Mesothelial cell of epicardium (in vitro differentiated cells): ENCODE measurements around the gene ROR2. TPM values are rescaled to one million over a fixed set of nuclear protein-coding genes. Genes with fewer than 3 reads are reported as not detected.
A peak's percentile ranks its signal among the peaks of the same experiment; 100 is the strongest.

Experiments
- DNase-seq, 2 experiments: peaks; one replicate each; pipeline ENCODE4 v3.0.0; 2021; ENCODE audit warnings: low spot score in 2 of 2; ENCODE audit not compliant: unreplicated experiment in 2 of 2
- H3K27ac Mint-ChIP-seq: 2 replicates; pipeline ENCODE4 v1.8.0; 2021; ENCODE audit warnings: mixed read lengths
- H3K27me3 Mint-ChIP-seq: 2 replicates; pipeline ENCODE4 v1.8.0; 2021; ENCODE audit warnings: low read depth, mixed read lengths
- H3K36me3 Mint-ChIP-seq: 2 replicates; pipeline ENCODE4 v1.8.0; 2021; ENCODE audit warnings: mixed read lengths
- H3K4me1 Mint-ChIP-seq: 2 replicates; pipeline ENCODE4 v1.8.0; 2021; ENCODE audit warnings: mixed read lengths
- H3K4me3 Mint-ChIP-seq: 2 replicates; pipeline ENCODE4 v1.8.0; 2021; ENCODE audit warnings: mild to moderate bottlenecking, moderate library complexity, mixed read lengths
- H3K9me3 Mint-ChIP-seq: 2 replicates; pipeline ENCODE4 v1.8.0; 2021; ENCODE audit warnings: mixed read lengths
- CTCF ChIP-seq: fragments of 200-600 bp; sonication (generic); IDR thresholded peaks from one replicate; pipeline ENCODE4 v1.5.0; 2021; ENCODE audit warnings: antibody characterized with exemption; ENCODE audit not compliant: unreplicated experiment
- total RNA-seq: library from RNA; stranded (reverse); gene quantifications from 3 replicates; pipeline ENCODE4 v1.2.1, GENCODE V29; 2021

ROR2 gene
- total RNA-seq, 1 donor from 2014 or later = 41.0 TPM

GRCh38 chr9:91807643-91808246, 142.3 kb downstream of the ROR2 start:
- DNase-seq = peak in 1 of 2 experiments; percentile 29

GRCh38 chr9:91805031-91805430, 145.0 kb downstream of the ROR2 start:
- H3K9me3 Mint-ChIP-seq = no peaks in the 10 kb centered on the region
- TF ChIP-seq CTCF = no peak
- H3K4me1 Mint-ChIP-seq = peaks cover 26% of the 10 kb centered on the region
- no peaks in the 10 kb centered on the region for H3K27me3 Mint-ChIP-seq
- DNase-seq = peak in 1 of 2 experiments; percentile 28
- H3K4me3 Mint-ChIP-seq = no peak overlapping the region
- H3K27ac Mint-ChIP-seq = no peak overlapping the region
- H3K36me3 Mint-ChIP-seq = peaks cover 2% of the 10 kb centered on the region

More at GRCh38 chr9:91807643-91808246, 142.3 kb downstream of the ROR2 start:
- H3K4me3 Mint-ChIP-seq = no peak overlapping the region
- H3K9me3 Mint-ChIP-seq = no peaks in the 10 kb centered on the region
- no peaks in the 10 kb centered on the region for H3K27me3 Mint-ChIP-seq
- H3K27ac Mint-ChIP-seq = no peak overlapping the region
- peaks cover 2% of the 10 kb centered on the region for H3K36me3 Mint-ChIP-seq
- peaks cover 35% of the 10 kb centered on the region for H3K4me1 Mint-ChIP-seq
- no peak for TF ChIP-seq CTCF

DNA sequence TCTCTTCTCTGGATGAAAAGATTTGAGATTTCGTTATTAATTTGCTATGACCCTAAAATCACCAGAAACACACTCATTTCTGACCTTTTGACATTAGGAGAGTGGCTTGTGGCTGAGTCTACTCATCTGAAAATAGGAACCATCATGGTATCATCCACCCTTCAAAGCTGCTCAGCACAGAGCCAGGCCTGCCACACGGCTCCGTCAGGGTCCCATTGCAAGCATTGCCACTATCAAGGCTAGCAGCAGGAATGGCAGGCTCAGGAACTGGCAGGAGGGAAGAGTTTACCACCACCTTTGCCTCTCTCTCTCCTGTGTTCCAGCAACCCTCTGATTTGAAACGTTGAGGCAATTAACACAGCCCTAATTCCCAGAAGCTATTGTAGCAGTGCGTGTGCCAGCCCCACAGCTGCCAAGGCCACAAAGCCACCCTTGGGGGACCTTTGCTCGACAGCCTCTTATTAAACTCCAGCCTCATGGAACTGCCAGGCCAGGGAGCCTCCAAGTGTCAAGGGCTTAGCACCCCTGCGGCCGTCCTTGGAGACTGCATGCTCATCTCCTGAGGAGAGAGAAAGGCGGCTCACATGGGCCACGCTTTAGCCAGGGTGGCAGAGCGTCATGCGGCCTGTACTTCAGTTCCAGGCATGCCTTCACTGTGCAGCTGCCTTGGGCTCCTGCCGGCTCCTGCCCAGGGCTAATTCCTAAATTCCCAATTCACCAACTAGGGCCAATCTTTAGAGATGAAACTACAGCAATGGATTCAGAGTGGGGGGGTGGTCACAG, 145.9 kb downstream of the ROR2 start:
- H3K9me3 Mint-ChIP-seq = no peaks in the 10 kb centered on the region
- no peak for TF ChIP-seq CTCF
- H3K36me3 Mint-ChIP-seq = peaks cover 2% of the 10 kb centered on the region
- no peak overlapping the region for H3K27ac Mint-ChIP-seq
- H3K27me3 Mint-ChIP-seq = no peaks in the 10 kb centered on the region
- peak in 1 of 2 experiments; percentile 10 for DNase-seq
- peaks cover 26% of the 10 kb centered on the region for H3K4me1 Mint-ChIP-seq
- no peak overlapping the region for H3K4me3 Mint-ChIP-seq

GRCh38 chr9:91803151-91803940, 146.7 kb downstream of the ROR2 start:
- Mint-ChIP-seq H3K27me3 (no peaks in the 10 kb centered on the region), H3K4me3 (no peak overlapping the region), H3K9me3 (no peaks in the 10 kb centered on the region), H3K27ac (no peak overlapping the region), H3K36me3 (peaks cover 2% of the 10 kb centered on the region), H3K4me1 (peaks cover 32% of the 10 kb centered on the region)
- DNase-seq = peak in 1 of 2 experiments; percentile 22
- TF ChIP-seq CTCF = no peak

- Mint-ChIP-seq H3K27me3 (no peaks in the 10 kb centered on the region), H3K4me3 (no peak overlapping the region), H3K4me1 (peaks cover 28% of the 10 kb centered on the region), H3K36me3 (peaks cover 2% of the 10 kb centered on the region), H3K27ac (no peak overlapping the region), H3K9me3 (no peaks in the 10 kb centered on the region)
- DNase-seq = no peak
- no peak for TF ChIP-seq CTCF
Observed at GRCh38 chr9:91802391-91802790, 147.6 kb downstream of the ROR2 start.
